ENCODE data around the gene ZIC4. TPM values are rescaled to one million over a fixed set of nuclear protein-coding genes. Genes with fewer than 3 reads are reported as not detected.

The ZIC4 gene
- total RNA-seq, 2 donors from 2014 or later, result not detected

DNA sequence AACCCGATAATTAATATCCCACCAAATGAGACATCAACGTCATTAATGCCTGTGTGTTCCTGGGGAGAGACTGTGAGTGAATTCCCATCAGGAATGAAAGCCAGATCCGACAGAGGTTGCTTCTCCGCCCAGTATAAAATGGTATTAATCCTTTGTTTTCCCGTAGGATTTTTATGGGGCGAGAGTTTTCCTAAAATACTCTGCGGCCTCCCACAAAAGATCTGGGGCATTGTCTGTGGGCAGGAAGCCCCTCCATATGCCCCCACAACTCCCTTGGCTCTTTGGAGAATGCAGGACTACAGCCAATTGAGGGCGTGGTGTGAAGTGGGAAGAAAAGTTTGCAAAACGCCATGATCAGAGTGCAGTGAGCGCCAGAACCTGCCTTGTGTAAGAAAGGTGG, 26.7 kb downstream of the ZIC4 start:
- no peaks in the 10 kb centered on the region for H3K9me3 ChIP-seq
- peaks cover 49% of the 10 kb centered on the region for H3K27me3 ChIP-seq
- no peaks in the 10 kb centered on the region for H3K4me1 ChIP-seq
- TF ChIP-seq, protein P1, sequence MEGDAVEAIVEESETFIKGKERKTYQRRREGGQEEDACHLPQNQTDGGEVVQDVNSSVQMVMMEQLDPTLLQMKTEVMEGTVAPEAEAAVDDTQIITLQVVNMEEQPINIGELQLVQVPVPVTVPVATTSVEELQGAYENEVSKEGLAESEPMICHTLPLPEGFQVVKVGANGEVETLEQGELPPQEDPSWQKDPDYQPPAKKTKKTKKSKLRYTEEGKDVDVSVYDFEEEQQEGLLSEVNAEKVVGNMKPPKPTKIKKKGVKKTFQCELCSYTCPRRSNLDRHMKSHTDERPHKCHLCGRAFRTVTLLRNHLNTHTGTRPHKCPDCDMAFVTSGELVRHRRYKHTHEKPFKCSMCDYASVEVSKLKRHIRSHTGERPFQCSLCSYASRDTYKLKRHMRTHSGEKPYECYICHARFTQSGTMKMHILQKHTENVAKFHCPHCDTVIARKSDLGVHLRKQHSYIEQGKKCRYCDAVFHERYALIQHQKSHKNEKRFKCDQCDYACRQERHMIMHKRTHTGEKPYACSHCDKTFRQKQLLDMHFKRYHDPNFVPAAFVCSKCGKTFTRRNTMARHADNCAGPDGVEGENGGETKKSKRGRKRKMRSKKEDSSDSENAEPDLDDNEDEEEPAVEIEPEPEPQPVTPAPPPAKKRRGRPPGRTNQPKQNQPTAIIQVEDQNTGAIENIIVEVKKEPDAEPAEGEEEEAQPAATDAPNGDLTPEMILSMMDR (IDR thresholded peaks at IDR 0.05), result no peak
- H3K36me3 ChIP-seq, result no peaks in the 10 kb centered on the region
- no peak overlapping the region for H3K4me3 ChIP-seq
- DNase-seq, result no peak
- no peak overlapping the region for H3K9ac ChIP-seq (ENCODE audit: low read depth in 2 of 2, low read length in 2 of 2)
- H3K27ac ChIP-seq, result no peak overlapping the region
- intact Hi-C loops (cut with DNase I), result loop anchor here (5.0 kb wide), 1 partner anchor 698 kb away; no protein-coding TSS in a partner anchor

DNA sequence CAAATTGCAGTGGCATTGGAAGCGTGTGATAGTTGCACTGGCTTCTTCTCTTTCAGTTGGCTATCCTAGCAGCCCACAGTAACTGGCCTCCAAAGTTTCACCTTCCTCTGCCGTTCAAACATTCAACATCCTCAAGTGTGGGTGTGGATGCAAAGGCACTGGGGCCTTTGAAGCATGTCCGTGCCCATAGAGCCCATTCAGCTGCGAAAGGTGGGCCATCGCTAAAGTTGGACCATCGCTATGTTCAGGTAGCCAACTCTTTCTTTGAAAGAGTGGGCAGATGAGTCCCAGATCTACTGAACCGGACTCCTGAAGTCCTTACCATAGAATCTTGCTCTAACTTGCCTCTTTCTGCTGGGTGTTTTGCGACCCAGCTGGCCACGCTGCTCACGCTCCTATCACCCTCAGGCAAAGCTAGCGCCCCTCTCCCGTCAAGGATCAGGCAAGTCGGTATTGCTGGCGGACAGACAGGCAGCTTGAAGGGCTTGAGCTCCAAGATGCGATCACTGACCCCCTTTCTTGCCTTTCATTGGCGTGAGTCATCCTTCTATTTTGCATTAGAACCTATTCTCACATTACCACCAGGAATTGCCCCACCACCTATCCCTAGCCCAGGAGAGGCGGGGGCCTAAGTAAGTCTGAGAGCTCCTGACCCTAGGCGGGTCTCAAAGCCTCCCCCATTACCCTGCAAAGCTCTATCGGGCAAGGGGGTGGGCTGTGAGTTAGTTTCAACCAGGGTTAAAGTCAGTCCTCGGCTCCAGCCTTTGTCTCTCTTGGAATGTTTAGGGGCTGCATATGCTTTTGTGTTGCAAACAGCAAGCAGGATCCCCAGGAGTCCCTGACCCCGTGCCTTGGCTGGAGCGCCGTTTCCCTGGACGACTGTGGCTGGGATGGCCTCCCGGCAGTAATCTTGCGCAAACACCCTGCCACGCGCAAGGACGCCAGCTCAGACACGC, 28.7 kb downstream of the ZIC4 start:
- H3K27me3 ChIP-seq, result peaks cover 49% of the 10 kb centered on the region

DNA sequence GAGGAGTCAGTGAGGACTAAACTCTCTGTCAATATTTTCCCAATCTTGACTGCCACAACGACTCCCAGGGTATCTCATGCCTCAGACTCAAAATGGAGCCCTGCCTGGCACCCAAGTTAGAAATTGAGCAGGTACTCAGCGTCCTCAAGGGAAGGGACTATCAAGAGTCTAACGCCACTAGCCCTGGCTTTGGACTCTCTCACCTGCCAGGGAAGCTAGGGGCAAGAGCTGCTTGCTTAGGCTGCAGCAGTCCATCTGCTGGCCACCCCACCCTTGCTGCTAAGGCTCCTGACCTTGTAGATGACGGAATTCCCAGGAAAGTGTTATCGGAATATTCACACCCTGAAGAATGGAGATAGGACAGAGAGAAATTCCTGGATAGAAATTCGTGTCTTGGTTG, 33.0 kb downstream of the ZIC4 start:
- H3K4me1 ChIP-seq, result no peaks in the 10 kb centered on the region
- peaks cover 69% of the 10 kb centered on the region for H3K27me3 ChIP-seq
- no peaks in the 10 kb centered on the region for H3K36me3 ChIP-seq
- intact Hi-C loops (cut with DNase I), result no loop called here
- no peak overlapping the region for H3K9ac ChIP-seq (ENCODE audit: low read depth in 2 of 2, low read length in 2 of 2)
- H3K9me3 ChIP-seq, result no peaks in the 10 kb centered on the region
- H3K27ac ChIP-seq, result no peak overlapping the region
- no peak for DNase-seq
- H3K4me3 ChIP-seq, result no peak overlapping the region
- TF ChIP-seq, protein P1 (IDR thresholded peaks at IDR 0.05), result no peak

More for the DNA sequence above, 28.7 kb downstream of the ZIC4 start:
- TF ChIP-seq, protein P1 (IDR thresholded peaks at IDR 0.05), result no peak
- no peaks in the 10 kb centered on the region for H3K4me1 ChIP-seq
- intact Hi-C loops (cut with DNase I), result no loop called here
- no peak overlapping the region for H3K9ac ChIP-seq (ENCODE audit: low read depth in 2 of 2, low read length in 2 of 2)
- DNase-seq, result no peak
- no peaks in the 10 kb centered on the region for H3K9me3 ChIP-seq
- no peaks in the 10 kb centered on the region for H3K36me3 ChIP-seq
- H3K4me3 ChIP-seq, result no peak overlapping the region
- no peak overlapping the region for H3K27ac ChIP-seq

DNA sequence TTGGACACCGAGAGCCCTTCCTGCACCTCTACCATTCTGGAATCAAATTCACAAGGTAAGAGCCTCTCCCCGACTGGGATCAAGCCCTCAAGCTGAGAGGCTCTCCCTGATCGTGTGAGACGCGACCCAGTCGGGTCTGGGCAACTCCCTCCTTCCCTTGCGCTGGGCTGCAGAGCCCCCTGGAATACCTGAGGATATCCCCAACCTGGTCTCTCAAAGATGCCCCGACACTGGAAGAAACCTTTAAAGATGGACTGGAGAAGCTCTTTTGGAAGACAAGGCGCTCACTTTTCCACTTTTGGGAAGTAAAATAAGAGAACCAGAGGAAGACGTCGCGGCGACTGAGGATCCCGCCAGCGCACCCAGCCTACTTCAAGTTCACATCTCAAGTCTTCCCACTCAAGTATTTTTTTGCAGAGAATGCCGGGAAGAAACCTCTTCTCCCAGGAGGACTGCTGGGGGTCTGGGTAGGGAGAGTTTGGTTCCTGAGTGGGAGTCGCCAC, 33.8 kb downstream of the ZIC4 start:
- Histone ChIP-seq H3K27me3 (peaks cover 66% of the 10 kb centered on the region), H3K27ac (no peak overlapping the region), H3K9me3 (no peaks in the 10 kb centered on the region), H3K4me3 (no peak overlapping the region), H3K4me1 (no peaks in the 10 kb centered on the region), H3K9ac (ENCODE audit: low read depth in 2 of 2, low read length in 2 of 2) (no peak overlapping the region), H3K36me3 (no peaks in the 10 kb centered on the region)
- no peak for DNase-seq
- TF ChIP-seq, protein P1 (IDR thresholded peaks at IDR 0.05), result no peak
- intact Hi-C loops (cut with DNase I), result no loop called here

DNA sequence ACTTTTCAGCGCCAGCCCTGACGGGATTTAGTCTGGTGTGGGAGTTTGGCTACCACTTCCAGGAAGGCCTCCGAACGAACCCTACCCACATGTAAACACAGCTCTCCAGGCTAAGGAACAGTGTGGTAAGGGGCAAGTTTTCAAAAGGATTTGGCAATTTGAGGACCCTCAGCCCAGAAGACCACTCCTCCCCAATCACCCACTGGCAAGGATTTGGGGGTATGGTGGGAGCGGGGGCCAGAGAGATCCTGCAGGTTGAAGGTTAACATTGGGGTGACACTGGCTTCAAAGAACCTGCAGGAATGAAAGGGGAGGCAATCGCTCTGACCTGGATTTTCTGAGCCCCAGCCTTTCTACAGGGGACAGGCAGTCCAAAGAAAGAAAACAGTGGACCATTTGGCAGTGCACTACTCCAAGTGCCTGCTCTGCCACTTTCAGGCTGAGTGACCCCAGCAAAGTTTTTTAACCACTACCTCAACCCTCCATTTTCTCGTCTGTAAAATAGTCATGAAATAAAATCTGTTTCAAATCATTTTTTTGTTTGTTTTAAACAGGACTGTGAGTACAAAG, 34.5 kb downstream of the ZIC4 start:
- H3K4me3 ChIP-seq, result no peak overlapping the region

More for the DNA sequence above, 34.5 kb downstream of the ZIC4 start:
- no peak for DNase-seq
- Histone ChIP-seq H3K4me1 (no peaks in the 10 kb centered on the region), H3K27ac (no peak overlapping the region), H3K9ac (ENCODE audit: low read depth in 2 of 2, low read length in 2 of 2) (no peak overlapping the region), H3K27me3 (peaks cover 60% of the 10 kb centered on the region), H3K36me3 (no peaks in the 10 kb centered on the region), H3K9me3 (no peaks in the 10 kb centered on the region)
- TF ChIP-seq, protein P1 (IDR thresholded peaks at IDR 0.05), result no peak
- intact Hi-C loops (cut with DNase I), result no loop called here

Data from colonic mucosa (tissue), 4 donors.